H1 (cell line): ENCODE results near the gene CDRT4. TPM values are rescaled to one million over a fixed set of nuclear protein-coding genes. Genes with fewer than 3 reads are reported as not detected.

Source experiments
- CTCF ChIA-PET: fragments of 300-600 bp; sonication (Branson Sonifier 250); formaldehyde crosslinking; loops from one replicate; lab custom pipeline; 2021; ENCODE audit not compliant: partially characterized antibody; lab: Charles Lee
- POLR2A ChIA-PET: fragments of 300-600 bp; sonication (Branson Sonifier 250); formaldehyde crosslinking; loops from one replicate; lab custom pipeline; 2021; ENCODE audit warnings: inconsistent platforms; ENCODE audit not compliant: partially characterized antibody; lab: Charles Lee
- DNase-seq, 2 experiments: peaks; one replicate each; pipeline versions ENCODE4 v3.0.0 to v3.0.0-alpha.2; 2010 to 2022; ENCODE audit warnings: low spot score in 2 of 2, low read depth in 1 of 2, mixed read lengths in 1 of 2
- FAIRE-seq: peaks from 2 replicates; lab custom pipeline; 2011; peaks lifted over from hg19 to GRCh38; lab: Jason Lieb, UNC
- H2AFZ ChIP-seq: 2 replicates; pipeline ENCODE4 v1.8.1; 2012; ENCODE audit warnings: low read length, inconsistent platforms
- H2AK5ac ChIP-seq: 2 replicates; pipeline ENCODE4 v1.6.1; 2013; ENCODE audit warnings: low read depth, low read length
- H2BK120ac ChIP-seq: replicated peaks from 2 replicates; pipeline ENCODE3; 2013; ENCODE audit warnings: low read depth, low read length, inconsistent platforms
- H2BK12ac ChIP-seq: 2 replicates; pipeline ENCODE4 v1.6.1; 2013; ENCODE audit warnings: low read depth, low read length
- H2BK15ac ChIP-seq: 2 replicates; pipeline ENCODE4 v1.6.1; 2013; ENCODE audit warnings: low read length
- H2BK20ac ChIP-seq: 2 replicates; pipeline ENCODE4 v1.6.1; 2013; ENCODE audit warnings: low read length
- H2BK5ac ChIP-seq: 2 replicates; pipeline ENCODE4 v1.6.1; 2013; ENCODE audit warnings: low read depth, low read length
- H3K14ac ChIP-seq: 2 replicates; pipeline ENCODE4 v1.6.1; 2013; ENCODE audit warnings: inconsistent platforms; ENCODE audit not compliant: insufficient read length
- H3K18ac ChIP-seq: 2 replicates; pipeline ENCODE4 v1.6.1; 2013; ENCODE audit warnings: low read length; ENCODE audit errors: extremely low read depth
- H3K23ac ChIP-seq: 2 replicates; pipeline ENCODE4 v1.6.1; 2013; ENCODE audit warnings: inconsistent platforms; ENCODE audit not compliant: insufficient read length
- H3K23me2 ChIP-seq: 2 replicates; pipeline ENCODE4 v1.6.1; 2013; ENCODE audit warnings: low read depth, low read length
- H3K27ac ChIP-seq: 2 replicates; pipeline ENCODE4 v1.6.1; 2011; ENCODE audit warnings: low read depth, low read length, inconsistent platforms
- H3K27me3 ChIP-seq, 4 experiments: replicated peaks in 1 of 4; 1 replicate in 1 of 4; 2 replicates in 3 of 4; pipeline versions ENCODE4 v1.6.1 to v1.8.1; 2011 to 2013; ENCODE audit warnings: low read length in 3 of 4, mild to moderate bottlenecking in 3 of 4, inconsistent platforms in 2 of 4, mixed read lengths in 2 of 4, moderate library complexity in 1 of 4; ENCODE audit not compliant: control insufficient read depth in 3 of 4, insufficient read depth in 3 of 4; ENCODE audit errors: extremely low read depth in 1 of 4
- H3K36me3 ChIP-seq, 4 experiments: 2 replicates each; pipeline versions ENCODE4 v1.6.1 to v1.8.1; 2011 to 2013; ENCODE audit warnings: mild to moderate bottlenecking in 4 of 4, low read length in 3 of 4, moderate library complexity in 2 of 4, control low read depth in 1 of 4, inconsistent platforms in 1 of 4; ENCODE audit not compliant: insufficient read depth in 4 of 4, control insufficient read depth in 2 of 4
- H3K4ac ChIP-seq: replicated peaks from 2 replicates; pipeline ENCODE3; 2013; ENCODE audit warnings: low read length, low read depth, mixed read lengths, inconsistent platforms; ENCODE audit not compliant: insufficient read length
- H3K4me1 ChIP-seq, 4 experiments: replicated peaks in 1 of 4; 1 replicate in 1 of 4; 2 replicates in 3 of 4; pipeline versions ENCODE4 v1.6.1 to v1.8.1; 2011 to 2013; ENCODE audit warnings: low read length in 3 of 4, inconsistent platforms in 2 of 4, mixed read lengths in 1 of 4; ENCODE audit not compliant: insufficient read depth in 4 of 4, control insufficient read depth in 3 of 4
- H3K4me2 ChIP-seq, 2 experiments: 2 replicates each; pipeline versions ENCODE4 v1.6.1 to v1.8.1; 2011 to 2013; ENCODE audit warnings: low read depth in 2 of 2, low read length in 2 of 2, control low read depth in 1 of 2, inconsistent platforms in 1 of 2, mild to moderate bottlenecking in 1 of 2; ENCODE audit not compliant: insufficient read depth in 1 of 2
- H3K4me3 ChIP-seq, 4 experiments: fragments of 200-600, 300-600 bp in 1 of 4; sonication (generic), shearing (Covaris generic), sonication (Bioruptor Twin) in 1 of 4; 2 replicates each; pipeline versions ENCODE4 v1.5.1 to v1.8.1; 2011 to 2016; ENCODE audit warnings: low read length in 4 of 4, low read depth in 3 of 4, control low read depth in 2 of 4, inconsistent platforms in 2 of 4, mild to moderate bottlenecking in 2 of 4, mixed read lengths in 1 of 4, moderate library complexity in 1 of 4; ENCODE audit not compliant: insufficient read depth in 2 of 4; ENCODE audit errors: extremely low read depth in 1 of 4
- H3K56ac ChIP-seq: replicated peaks from 2 replicates; pipeline ENCODE3; 2013; ENCODE audit warnings: low read depth, mild to moderate bottlenecking, mixed read lengths, low read length, inconsistent platforms; ENCODE audit not compliant: insufficient read length
- H3K79me1 ChIP-seq: 2 replicates; pipeline ENCODE4 v1.6.1; 2013; ENCODE audit warnings: low read depth, low read length, control low read depth
- H3K79me2 ChIP-seq, 2 experiments: 2 replicates each; pipeline versions ENCODE4 v1.6.1 to v1.8.1; 2012 to 2013; ENCODE audit warnings: low read length in 2 of 2, mild to moderate bottlenecking in 2 of 2, inconsistent platforms in 1 of 2; ENCODE audit not compliant: insufficient read depth in 2 of 2, control insufficient read depth in 1 of 2
- H3K9ac ChIP-seq, 4 experiments: replicated peaks in 1 of 4; 1 replicate in 1 of 4; 2 replicates in 3 of 4; pipeline versions ENCODE4 v1.6.1 to v1.8.1; 2011 to 2013; ENCODE audit warnings: low read depth in 3 of 4, low read length in 3 of 4, control low read depth in 2 of 4, mild to moderate bottlenecking in 2 of 4, moderate library complexity in 2 of 4, inconsistent platforms in 1 of 4; ENCODE audit errors: extremely low read depth in 1 of 4
- H3K9me3 ChIP-seq, 2 experiments: 2 replicates each; pipeline versions ENCODE4 v1.6.1 to v1.8.1; 2012 to 2013; ENCODE audit warnings: mild to moderate bottlenecking in 2 of 2, moderate library complexity in 2 of 2, control low read depth in 1 of 2, inconsistent platforms in 1 of 2, low read depth in 1 of 2, low read length in 1 of 2, mixed read lengths in 1 of 2; ENCODE audit not compliant: insufficient read depth in 2 of 2
- H4K20me1 ChIP-seq, 2 experiments: replicated peaks in 1 of 2; 2 replicates each; pipeline versions ENCODE3 to v1.8.1; 2011 to 2013; ENCODE audit warnings: inconsistent platforms in 2 of 2, low read length in 2 of 2, mild to moderate bottlenecking in 1 of 2; ENCODE audit not compliant: insufficient read depth in 2 of 2, control insufficient read depth in 1 of 2
- H4K5ac ChIP-seq: 2 replicates; pipeline ENCODE4 v1.6.1; 2013; ENCODE audit warnings: low read length, low read depth, mixed read lengths, inconsistent platforms; ENCODE audit not compliant: insufficient read length
- H4K8ac ChIP-seq: 2 replicates; pipeline ENCODE4 v1.8.0; 2013; ENCODE audit warnings: mild to moderate bottlenecking, moderate library complexity, low read length, inconsistent platforms; ENCODE audit not compliant: insufficient read depth; ENCODE audit errors: extremely low read depth
- H4K91ac ChIP-seq: replicated peaks from 2 replicates; pipeline ENCODE3; 2013; ENCODE audit warnings: low read length, mixed read lengths, inconsistent platforms; ENCODE audit not compliant: insufficient read length
- CBX8 ChIP-seq: fragments of 300-800, 300-1000 bp; sonication (generic); IDR thresholded peaks from 2 replicates; pipeline ENCODE4 v1.7.1; 2016; ENCODE audit warnings: low read depth, low read length, borderline replicate concordance
- CTBP2 ChIP-seq: IDR thresholded peaks from 2 replicates; pipeline ENCODE4 v1.7.0; 2011; ENCODE audit warnings: borderline replicate concordance, mild to moderate bottlenecking, moderate library complexity, mixed read lengths, low read length; ENCODE audit not compliant: insufficient read depth, insufficient read length
- HDAC6 ChIP-seq: IDR thresholded peaks from one replicate; pipeline ENCODE4 v1.7.1; 2012; ENCODE audit warnings: low read depth, mild to moderate bottlenecking, inconsistent platforms, low read length, moderate library complexity
- KDM1A ChIP-seq: fragments of 200-600, 300-600 bp; sonication (generic); IDR thresholded peaks from 2 replicates; pipeline ENCODE4 v1.7.1; 2016; ENCODE audit warnings: mild to moderate bottlenecking, low read length, borderline replicate concordance
- KDM5A ChIP-seq: fragments of 200-600 bp; IDR thresholded peaks from 2 replicates; pipeline ENCODE4 v1.7.1; 2012; ENCODE audit warnings: mild to moderate bottlenecking, low read length, inconsistent platforms, mixed read lengths
- MAFK ChIP-seq: IDR thresholded peaks from 2 replicates; pipeline ENCODE4 v1.6.1; 2012; ENCODE audit warnings: low read depth, mild to moderate bottlenecking, improper control_type of control experiment, low read length
- NANOG ChIP-seq: IDR thresholded peaks from 2 replicates; pipeline ENCODE4 v1.6.1; 2011; ENCODE audit warnings: low read length, low read depth, mild to moderate bottlenecking, inconsistent platforms; ENCODE audit not compliant: insufficient read depth, poor library complexity, severe bottlenecking
- NRF1 ChIP-seq: IDR thresholded peaks from 2 replicates; pipeline ENCODE4 v1.6.1; 2011; ENCODE audit warnings: mild to moderate bottlenecking, low read depth, low read length, improper control_type of control experiment
- POLR2A ChIP-seq, 2 experiments: IDR thresholded peaks; 1 replicate in 1 of 2; 2 replicates in 1 of 2; pipeline ENCODE4 v1.6.1; 2011; ENCODE audit warnings: low read depth in 2 of 2, low read length in 2 of 2, mild to moderate bottlenecking in 2 of 2; ENCODE audit errors: control extremely low read depth in 1 of 2
- SAP30 ChIP-seq: fragments of 300-600 bp; sonication (generic); IDR thresholded peaks from 2 replicates; pipeline ENCODE4 v1.7.1; 2012; ENCODE audit warnings: low read length, moderate library complexity, mild to moderate bottlenecking, inconsistent platforms; ENCODE audit not compliant: insufficient read depth, insufficient replicate concordance
- SP1 ChIP-seq: IDR thresholded peaks from 2 replicates; pipeline ENCODE4 v1.6.1; 2011; ENCODE audit warnings: low read depth, low read length
- TAF7 ChIP-seq: optimal IDR thresholded peaks from 2 replicates; pipeline ENCODE3; 2011; ENCODE audit warnings: low read depth, mild to moderate bottlenecking, inconsistent platforms, low read length, moderate library complexity, borderline replicate concordance
- TCF12 ChIP-seq: IDR thresholded peaks from 2 replicates; pipeline ENCODE4 v1.6.1; 2011; ENCODE audit warnings: low read depth, mild to moderate bottlenecking, low read length
- YY1 ChIP-seq: IDR thresholded peaks from 2 replicates; pipeline ENCODE4 v1.6.1; 2011; ENCODE audit warnings: low read depth, mild to moderate bottlenecking, low read length
- WGBS, 2 experiments: shearing (Covaris generic) in 1 of 2; methylation state at CpG; one replicate each; pipeline versions ENCODE4 v1.1.6 to v1.1.7; 2013 to 2015; ENCODE audit warnings: low lambda C conversion rate in 2 of 2, mixed read lengths in 2 of 2, inconsistent platforms in 1 of 2, low coverage in 1 of 2, missing lambda C conversion rate in 1 of 2; ENCODE audit not compliant: insufficient replicate concordance in 2 of 2, insufficient coverage in 1 of 2, insufficient read length in 1 of 2; ENCODE audit errors: extremely low coverage in 1 of 2, missing lambda C conversion rate in 1 of 2; 5-methylcytosine and 5-hydroxymethylcytosine counted together
- polyA plus RNA-seq, 7 experiments: library from polyadenylated mRNA; depleted of rRNA in 3 of 7; stranded (reverse) in 5 of 7; unstranded in 2 of 7; fragments of >200 nt in 5 of 7; fragments of 200-250 nt in 2 of 7; gene quantifications; 1 replicate in 5 of 7; 2 replicates in 1 of 7; 4 replicates in 1 of 7; pipeline versions ENCODE4 v1.2.1 to v1.2.3, GENCODE V29; 2011 to 2013; ENCODE audit warnings: missing spikeins in 2 of 7, mixed read lengths in 2 of 7
- total RNA-seq: library from RNA; stranded (reverse); fragmentation: NEBNext Ultra II Directional; extraction: Animal tissue kit (Norgen Biotek cat#: 25700); gene quantifications from 2 replicates; pipeline ENCODE4 v1.2.1, GENCODE V29; 2021
- TF ChIP-seq, protein P1 (sequence below): IDR thresholded peaks from 2 replicates; pipeline ENCODE4 v1.6.1; 2012; ENCODE audit warnings: inconsistent platforms

The CDRT4 gene
- total and polyA plus RNA-seq, 2 of the 8 experiments (the other 6 are each of a cell fraction or from before 2014, with no cell fraction given), result 2.6 to 5.6 TPM

DNA sequence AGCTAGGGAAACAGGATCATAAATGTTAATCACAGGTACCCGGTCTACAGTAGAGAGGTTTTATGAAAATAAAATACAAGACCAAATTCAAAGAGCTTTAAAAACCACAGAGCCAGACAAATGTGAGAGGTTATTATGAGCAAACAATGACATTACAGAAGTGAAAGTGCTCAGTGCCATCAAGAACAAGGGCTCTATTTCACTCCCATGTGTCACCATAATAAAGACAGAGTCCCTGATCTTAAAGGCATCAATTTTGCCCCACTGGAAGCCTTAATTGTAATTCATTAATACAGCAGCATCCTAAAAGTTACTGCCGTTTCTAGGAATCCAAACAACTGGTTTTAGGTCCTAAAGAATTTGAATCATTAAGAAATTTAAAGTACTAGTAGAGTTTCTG is 43.7 kb upstream of the CDRT4 start:
- H3K36me3 ChIP-seq, result peaks cover 0 to 14% (median 6%) of the 10 kb centered on the region in 4 experiments; a peak in 5 of 8 replicates
- H3K56ac ChIP-seq, result no peak overlapping the region
- H2BK15ac ChIP-seq, result no peak overlapping the region
- H3K9ac ChIP-seq, result no peak overlapping the region
- no peak overlapping the region for H3K4me2 ChIP-seq
- H2AFZ ChIP-seq, result no peak overlapping the region
- no peak overlapping the region for H3K23ac ChIP-seq
- WGBS, 2 experiments, result 94% methylated on average over 2 of the region's 2 CpGs; no CpG with 5 or more reads in 1 of the 2 experiments
- no peak overlapping the region for H4K91ac ChIP-seq
- no peaks in the 10 kb centered on the region for H3K4me1 ChIP-seq
- H3K4ac ChIP-seq, result no peak overlapping the region
- CTCF ChIA-PET, result interaction anchor here (1.0 to 1.4 kb wide), 2 partner anchors 8 to 129 kb away, joined by 3 to 6 read pairs; no protein-coding TSS in a partner anchor
- POLR2A ChIA-PET, result interaction anchor here (0.7 kb wide), 1 partner anchor 30 kb away, joined by 3 read pairs; no protein-coding TSS in a partner anchor
- H3K23me2 ChIP-seq, result no peaks in the 10 kb centered on the region
- H4K5ac ChIP-seq, result no peak overlapping the region
- H2BK20ac ChIP-seq, result no peak overlapping the region
- FAIRE-seq, result no peak
- H2BK12ac ChIP-seq, result no peak overlapping the region
- DNase-seq, result no peak
- no peaks in the 10 kb centered on the region for H3K79me2 ChIP-seq
- H3K27ac ChIP-seq, result no peak overlapping the region
- H3K18ac ChIP-seq, result no peak overlapping the region
- H4K8ac ChIP-seq, result no peak overlapping the region
- no peak overlapping the region for H2BK120ac ChIP-seq
- H3K4me3 ChIP-seq, result no peak overlapping the region
- H3K9me3 ChIP-seq, result no peaks in the 10 kb centered on the region
- H3K27me3 ChIP-seq, result no peaks in the 10 kb centered on the region
- no peak overlapping the region for H2BK5ac ChIP-seq
- no peak overlapping the region for H2AK5ac ChIP-seq
- H3K79me1 ChIP-seq, result peaks cover 2% of the 10 kb centered on the region; the same call in 1 of the 2 replicates
- peaks cover 0 to 2% of the 10 kb centered on the region in 2 experiments for H4K20me1 ChIP-seq
- H3K14ac ChIP-seq, result no peak overlapping the region
- TF ChIP-seq HDAC6 (no peak), CBX8 (no peak), NANOG (no peak), TCF12 (no peak), YY1 (no peak), KDM1A (no peak), SP1 (no peak), MAFK (no peak), NRF1 (no peak), TAF7 (no peak), POLR2A (IDR thresholded peaks at IDR 0.05; ENCODE audit: control extremely low read depth in 1 of 2, low read depth in 2 of 2, low read length in 2 of 2) (no peak), CTBP2 (no peak), SAP30 (no peak), KDM5A (no peak)
- TF ChIP-seq, protein P1, sequence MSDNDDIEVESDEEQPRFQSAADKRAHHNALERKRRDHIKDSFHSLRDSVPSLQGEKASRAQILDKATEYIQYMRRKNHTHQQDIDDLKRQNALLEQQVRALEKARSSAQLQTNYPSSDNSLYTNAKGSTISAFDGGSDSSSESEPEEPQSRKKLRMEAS, result no peak
